Activated naive CD8-positive, alpha-beta T cell treated with anti-CD3 and anti-CD28 coated beads, Interleukin-2, amount 50 U/mL, for 16 hours (primary cell): Measurements from ENCODE around the gene APH1B.
"Not testable (repeated sequence)": the region's sequence is repeated elsewhere in the genome, so short reads cannot be mapped to it uniquely, and the experiment has no call there.

Source experiments
- DNase-seq: peaks from one replicate; pipeline ENCODE4 v3.0.0-alpha.2; 2020; ENCODE audit warnings: low read depth, low spot score

Gene APH1B

DNA sequence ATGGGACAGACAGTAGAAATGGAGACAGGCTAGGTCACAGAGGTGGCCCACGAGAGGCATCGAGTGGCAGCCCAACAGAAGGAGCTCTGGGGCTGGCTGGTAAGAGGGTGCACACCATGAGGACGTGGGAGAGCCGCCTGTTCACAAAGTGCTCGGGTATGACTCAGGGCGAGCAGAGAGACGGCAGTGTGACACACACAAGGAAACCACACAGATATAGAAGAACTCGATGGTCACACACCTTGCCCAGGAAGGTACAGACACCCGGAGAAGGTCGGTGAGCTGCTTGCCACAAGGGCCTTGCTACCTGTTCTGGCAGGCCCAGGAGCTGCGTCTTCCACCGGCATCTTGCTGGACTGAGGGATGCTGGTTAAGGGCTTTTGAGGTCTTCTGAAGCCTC lies 54.1 kb downstream of the APH1B start:
- no peak for DNase-seq

DNA sequence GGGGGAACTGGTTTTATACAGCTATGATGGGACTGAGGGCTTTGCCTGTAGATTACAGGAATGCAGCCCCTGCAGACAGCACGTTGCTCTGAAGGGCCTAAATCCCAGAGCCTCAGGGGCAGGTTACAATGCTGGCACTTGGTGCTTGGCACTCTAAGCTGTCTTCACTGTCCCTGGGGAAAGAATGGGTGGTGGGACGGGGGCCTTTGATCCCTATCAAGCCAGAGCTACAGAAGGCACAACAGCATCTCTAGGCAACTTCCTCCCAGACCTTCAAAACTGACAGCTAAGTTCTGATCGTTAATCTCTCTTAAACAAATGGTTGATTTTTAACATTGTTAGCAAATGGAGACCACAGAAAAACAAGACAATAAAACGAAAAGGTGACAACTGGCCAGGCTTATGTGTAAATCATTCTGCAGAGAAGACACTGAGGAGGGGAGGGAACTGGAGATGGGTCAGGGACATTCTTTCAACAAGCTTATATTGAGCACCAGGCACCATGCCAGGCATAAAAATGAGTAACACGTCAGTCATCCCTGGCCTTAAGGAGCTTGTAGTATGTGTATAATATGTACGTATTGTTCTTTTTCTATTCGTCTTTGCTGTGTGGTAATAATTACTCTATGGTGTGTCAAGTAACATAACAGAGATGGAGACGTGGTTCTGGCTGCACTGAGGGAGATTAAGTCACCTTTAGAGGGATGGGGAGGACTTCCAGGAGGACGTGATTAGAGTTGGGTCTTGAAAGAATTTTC lies 55.1 kb downstream of the APH1B start:
- DNase-seq, result no peak

DNA sequence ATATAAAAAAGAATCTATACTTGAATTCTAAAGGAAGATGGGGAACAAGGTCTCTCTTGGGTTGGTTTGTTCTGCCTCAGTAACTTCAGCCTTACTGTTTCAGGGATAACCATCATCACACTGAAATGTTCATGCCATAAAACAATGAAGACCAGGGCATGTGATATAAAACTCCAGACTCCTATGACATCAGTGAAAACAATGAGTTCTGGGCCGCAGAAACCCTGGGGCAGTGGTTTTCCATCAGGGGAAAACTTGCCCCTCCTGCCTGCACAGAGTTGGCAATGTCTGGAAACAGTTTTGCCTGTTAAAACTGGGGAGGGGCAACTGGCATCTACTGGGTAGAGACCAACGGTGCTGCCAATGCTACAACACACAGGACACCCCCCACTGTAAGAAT lies 57.4 kb downstream of the APH1B start:
- no peak for DNase-seq

DNA sequence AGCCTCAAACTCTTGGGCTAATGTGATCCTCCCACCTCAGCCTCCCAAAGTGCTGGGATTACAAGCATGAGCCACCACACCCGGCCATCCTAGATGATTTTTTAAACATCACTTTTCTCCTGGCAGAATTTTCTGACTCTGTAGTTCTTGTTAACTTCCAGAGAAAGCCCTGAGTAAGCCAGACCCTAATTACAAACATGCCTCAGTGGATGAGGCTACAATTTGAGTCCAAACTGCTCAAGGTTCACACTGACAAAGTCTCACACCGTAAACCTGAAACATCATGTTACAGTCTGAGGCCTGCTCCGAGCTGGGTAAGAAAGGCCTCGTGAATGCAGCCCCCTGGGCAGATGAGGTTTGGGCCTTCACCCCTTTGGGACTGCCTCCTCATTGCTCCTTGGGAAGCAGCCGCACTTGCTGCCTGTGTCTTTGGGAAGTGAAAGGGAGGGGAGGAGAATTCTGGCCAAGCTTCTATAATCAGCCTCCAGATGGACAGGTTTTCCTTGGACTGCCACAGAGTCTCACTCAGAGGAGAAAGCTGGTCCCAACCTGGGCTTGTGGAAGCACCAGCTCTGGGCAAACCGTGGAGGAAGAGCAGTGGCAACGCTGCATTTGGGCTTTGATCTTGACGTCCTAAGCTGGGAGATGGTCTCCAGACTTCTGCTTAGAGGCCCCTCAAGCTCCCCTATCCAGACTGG lies 58.3 kb downstream of the APH1B start:
- no peak for DNase-seq

DNA sequence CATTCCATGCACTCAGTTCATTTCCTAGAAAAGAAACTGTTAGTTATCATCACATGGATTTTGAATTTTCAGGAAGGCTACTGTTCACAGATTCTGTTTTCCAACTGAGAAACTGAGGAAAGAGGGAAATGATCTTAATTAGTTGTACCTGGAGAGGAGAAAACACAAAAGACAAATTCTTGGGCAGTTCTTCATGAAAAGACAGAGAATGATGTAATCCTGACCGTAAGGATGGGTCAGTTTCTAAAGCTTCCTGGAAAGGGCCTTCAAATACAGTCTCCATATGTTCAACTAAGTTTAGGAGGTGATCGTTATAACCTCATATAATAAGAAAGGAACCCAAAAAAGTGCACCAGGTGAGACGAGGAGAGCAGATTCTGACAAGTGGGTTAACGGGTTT lies 59.6 kb downstream of the APH1B start:
- DNase-seq, result no peak

DNA sequence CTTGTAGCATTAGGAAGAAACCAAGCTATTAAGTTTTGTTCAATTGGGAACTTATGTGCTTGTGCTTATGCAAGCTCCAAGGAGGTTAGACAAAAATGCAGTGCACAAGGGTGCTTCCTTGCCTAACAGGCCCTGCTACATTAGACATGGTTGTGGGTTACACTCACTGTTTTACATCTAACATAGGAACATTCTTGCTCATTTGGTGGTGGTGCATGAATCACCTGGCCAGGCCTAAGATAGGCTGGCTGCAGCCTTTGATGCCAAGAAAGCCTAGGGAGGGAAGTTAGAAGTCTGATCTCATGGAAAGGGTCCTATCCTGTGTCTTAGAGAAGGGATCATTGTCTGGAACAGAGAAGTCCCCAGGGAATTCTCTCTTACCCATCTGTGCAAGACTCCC lies 60.8 kb downstream of the APH1B start:
- no peak for DNase-seq

DNA sequence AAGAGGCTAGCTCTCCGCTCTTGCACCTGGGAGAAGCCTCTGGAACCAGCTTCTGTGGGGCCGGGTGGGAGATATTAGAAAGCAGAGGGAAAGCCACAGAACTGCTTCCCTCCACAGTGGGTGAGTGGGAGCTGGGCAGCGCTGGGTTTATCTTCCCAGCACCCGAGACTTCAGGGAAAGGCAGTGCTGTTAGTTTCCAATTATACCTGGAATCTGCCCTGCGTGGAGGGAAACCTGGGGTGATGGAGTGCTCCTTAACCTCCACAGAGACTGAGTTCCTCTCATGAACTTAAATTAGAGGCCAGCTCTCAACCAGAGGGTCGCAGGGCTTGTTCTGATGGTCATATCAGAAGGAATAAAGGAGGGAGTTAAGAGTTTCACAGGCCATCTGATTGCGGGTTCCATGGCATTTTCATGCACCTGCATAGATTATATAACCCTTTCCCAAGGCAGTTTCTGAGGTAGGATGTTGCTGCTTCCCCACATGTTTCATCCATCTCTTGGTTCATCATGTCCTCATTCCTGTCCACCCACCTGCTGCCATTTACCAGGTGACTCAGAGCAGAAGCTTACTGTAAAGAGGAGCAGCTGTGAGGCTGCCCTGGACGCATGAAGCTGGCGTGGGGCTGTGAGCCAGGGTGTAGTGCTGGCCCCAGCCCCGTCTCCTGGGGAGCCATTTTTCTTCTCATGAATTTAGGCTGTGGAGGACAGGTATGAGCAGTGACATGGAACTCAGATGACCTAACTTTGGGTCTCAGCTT lies 61.8 kb downstream of the APH1B start:
- no peak for DNase-seq

DNA sequence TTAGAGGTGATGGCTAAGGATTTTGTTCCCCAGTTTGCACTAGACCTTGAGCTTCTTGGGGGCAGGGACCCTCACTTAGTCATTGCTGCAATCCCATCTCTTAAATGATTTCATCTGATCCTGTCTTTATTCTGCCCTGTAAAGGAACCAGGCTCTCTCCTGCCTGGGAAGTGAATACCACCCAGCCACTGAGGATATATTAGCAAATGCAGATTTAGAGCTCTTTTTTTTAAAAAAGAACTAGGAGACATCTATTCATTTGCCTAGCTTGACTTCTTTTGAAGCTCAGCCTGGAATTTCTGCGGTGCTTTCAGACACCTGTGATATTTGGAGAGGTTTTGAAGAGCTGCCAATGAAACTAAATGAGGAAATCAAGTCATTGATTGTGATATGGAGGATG lies 62.4 kb downstream of the APH1B start:
- no peak for DNase-seq

DNA sequence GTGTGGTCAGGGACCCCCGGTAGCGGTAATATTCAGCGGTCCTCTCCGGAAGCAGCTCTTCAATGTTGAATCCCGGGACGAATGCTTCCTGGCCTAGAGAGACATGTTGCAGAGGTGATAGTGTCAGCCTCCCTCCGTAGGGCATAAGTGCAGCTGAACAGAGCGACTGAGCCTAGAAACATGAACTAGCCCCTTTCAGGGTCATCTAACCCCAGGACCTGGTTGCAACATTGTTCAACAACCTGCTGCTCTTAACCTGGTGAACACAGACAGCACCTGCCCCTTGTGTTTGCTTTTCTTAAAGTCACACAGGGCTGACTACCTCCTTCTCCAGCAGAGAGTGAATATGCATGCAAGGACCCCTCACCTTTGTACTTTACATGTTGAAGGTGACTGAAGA lies 62.9 kb downstream of the APH1B start:
- no peak for DNase-seq

DNA sequence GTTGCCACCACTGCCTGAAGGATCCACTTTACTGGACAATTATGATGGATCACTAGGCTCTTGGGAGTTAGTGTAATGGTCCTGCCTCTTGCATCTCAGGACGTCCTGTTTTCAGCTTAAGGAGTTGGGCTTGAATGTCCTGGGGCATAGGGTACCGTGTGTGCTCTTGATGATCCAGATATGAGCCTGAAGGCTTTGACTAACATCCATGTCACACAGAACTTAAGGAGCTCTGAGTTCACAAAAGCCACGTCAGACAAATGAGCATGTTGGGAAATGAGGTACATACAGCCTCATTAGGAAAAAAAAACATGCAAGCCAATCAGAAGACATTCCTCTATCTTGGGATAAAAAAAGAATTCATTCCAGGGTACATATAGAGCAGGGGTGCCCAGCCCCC lies 63.5 kb downstream of the APH1B start:
- no peak for DNase-seq

DNA sequence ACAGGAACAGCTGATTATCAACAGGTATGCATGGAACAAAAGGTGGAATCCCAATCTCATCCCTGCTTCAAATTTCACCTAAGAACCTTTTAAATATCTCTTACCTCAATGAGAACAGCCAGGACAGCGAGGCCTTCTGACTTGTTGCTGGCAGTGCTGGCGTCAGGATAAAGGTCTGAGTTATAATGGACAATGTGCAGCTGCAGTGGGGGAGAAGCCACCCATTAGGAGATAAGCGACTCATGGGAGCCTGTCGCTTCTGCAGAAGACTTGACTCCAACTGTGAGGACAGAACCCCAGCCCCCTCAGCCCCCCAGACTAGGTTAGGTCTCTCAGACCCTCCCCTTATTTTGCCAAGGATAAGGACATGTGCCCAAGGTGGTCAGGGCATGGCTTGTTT lies 64.5 kb downstream of the APH1B start:
- no peak for DNase-seq

DNA sequence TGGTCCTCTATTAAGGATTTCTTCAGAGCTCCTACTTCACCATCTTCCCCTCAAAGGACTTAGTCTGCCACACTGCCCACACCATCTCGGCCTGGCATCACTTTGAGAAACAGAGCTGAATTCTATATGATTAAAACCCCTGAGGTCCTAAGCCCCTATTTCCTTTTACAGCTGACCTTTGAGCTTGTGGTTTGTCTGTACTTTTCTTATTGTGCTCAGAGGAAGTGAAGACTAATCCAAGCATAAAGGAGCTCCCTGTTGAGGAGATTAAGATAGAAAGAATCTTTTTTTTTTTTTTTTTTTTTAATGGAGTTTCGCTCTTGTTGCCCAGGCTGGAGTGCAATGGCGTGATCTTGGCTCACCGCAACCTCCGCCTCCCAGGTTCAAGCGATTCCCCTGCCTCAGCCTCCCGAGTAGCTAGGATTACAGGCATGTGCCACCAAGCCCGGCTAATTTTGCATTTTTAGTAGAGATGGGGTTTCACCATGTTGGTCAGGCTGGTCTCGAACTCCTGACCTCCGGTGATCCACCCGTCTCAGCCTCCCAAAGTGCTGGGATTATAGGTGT lies 65.7 kb downstream of the APH1B start:
- DNase-seq, result not testable (repeated sequence)

DNA sequence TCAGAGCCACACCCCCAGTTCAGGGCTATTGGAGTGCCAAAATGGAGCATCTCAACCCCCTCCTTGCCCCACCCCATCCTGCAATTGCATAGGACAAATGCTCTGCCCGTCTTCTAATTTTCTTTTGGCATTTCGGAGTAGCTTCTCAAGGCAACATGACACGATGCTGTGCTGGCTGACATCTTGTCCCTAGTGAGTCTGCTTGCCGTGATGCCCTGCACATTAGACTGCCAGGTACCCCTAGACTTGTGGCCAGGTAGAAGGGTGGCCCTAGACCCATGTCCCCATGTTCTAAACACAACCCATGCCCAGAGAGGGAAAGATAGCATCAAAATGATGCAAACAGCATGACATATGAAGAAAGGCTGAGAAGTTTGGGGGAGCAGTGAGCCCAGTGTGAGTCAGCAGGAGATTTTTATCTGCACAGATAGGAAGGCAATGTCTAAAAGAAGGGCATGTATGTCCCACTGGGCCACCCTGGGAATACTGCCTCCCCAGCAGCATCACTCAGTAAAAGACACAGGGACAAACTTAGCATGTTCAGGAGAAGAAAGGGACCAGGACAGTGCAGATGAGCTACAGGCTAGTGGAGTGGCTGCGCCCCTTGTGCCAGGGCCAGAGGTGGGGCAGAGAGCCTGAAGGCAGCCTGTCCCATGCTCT lies 67.5 kb downstream of the APH1B start:
- DNase-seq, result no peak

DNA sequence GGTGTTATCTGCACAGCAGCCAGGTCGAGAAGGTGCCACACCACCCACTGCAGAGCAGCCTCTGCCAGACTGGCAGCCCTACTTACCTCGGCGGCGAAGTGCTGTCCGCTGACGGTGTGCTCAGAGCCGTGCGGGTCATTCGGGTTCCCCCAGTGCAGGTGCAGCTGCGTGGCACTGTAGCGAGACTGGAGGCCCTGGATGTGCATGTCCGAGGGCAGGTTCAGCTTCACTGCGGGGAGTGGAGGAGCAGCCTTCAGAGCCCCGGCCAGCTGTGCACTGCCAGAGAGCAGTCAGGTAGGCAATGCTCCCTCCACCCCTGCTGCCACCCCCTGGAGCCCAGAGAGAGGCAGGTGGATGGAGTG lies 68.0 kb downstream of the APH1B start:
- no peak for DNase-seq

DNA sequence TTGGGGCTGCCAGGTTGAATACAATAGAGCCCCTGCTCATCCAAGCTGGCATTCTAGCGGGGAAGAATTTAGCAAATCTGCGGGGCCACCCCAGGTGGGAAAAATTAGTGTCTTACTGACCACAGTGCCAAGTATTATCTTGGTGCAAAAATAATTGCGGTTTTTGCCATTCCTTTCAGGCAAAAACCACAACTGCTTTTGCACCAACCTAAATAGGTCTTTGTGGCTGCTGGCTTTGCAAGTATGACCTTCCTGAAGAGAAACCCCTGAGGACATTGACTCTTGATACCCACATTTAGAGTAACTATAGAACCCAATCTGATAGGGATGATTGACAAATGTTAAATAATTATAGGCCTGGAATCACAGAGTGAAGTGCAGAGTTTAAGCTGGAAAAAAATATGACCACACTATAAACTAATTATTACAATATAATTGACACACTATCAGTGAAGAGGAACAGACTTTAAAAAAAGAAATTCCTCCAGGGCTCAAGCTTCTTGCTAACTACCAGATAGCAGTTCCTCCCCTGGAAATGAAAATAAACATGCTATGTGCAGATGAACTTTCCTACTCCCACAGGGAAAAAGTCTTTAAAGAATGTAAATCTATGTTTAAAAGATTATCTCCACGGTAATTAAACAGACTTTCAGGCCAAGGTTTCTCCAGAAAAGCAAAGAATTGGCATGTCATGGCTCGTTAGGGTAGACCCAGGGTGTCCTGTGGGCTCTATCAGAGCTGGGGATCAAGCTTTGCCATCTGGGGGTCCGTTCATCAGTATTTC lies 69.9 kb downstream of the APH1B start:
- no peak for DNase-seq

DNA sequence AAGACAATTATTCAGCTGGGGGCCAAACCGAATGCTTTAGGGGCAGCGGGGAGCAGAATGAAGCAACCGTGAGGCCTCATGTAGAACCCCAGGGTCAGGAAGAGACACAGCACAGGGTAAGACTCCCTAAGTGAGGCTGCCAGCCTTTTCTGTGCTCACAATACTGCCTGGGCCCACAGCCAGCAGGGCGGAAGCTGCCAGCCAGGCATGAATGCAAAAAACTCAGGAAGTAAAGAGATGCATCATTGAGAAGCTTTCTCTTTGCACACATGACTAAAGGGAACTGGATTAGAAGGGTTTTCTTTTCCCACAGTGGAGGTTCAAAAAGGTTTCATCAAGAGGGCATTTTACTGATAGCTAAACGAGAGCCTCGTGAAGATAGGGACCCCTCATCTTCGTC lies 71.0 kb downstream of the APH1B start:
- DNase-seq, result no peak

DNA sequence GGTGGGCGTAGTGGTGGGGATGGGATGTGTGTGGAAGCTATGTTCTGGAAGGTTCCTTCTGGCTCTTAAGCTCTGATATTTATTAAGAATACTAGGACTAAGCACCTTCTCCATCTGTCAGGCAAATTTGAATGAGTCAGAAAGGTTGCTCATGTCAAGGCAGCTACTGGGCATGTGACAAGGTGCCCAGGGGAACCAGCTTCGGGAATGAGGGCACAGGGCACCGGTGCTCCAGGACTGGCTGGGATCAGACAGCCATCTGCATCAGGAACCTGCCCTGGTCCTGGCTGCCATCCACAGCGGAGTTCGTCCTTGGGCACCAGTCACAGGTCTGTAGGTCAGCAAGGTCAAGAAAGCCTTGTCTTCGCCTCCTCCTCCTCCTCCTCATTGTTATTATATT lies 71.8 kb downstream of the APH1B start:
- no peak for DNase-seq

DNA sequence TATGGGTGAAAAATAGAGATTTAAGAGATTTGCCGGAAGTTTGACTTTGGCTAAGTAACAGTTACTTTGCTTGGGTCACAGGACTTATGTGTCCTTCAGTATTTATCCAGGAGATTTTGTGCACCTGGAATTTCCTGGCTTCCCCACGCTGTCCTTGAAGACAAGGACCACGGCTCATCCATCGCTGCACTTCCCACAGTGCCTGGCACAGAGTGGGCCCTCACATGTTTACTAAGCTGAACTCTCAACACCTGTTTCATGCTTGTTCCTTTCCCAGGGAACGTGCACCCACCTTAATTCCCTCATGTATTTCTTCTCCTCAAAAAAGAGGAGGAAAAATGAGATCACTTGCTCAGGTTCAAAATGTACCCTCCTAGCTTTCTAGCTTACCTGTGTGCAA lies 72.2 kb downstream of the APH1B start:
- DNase-seq, result no peak

DNA sequence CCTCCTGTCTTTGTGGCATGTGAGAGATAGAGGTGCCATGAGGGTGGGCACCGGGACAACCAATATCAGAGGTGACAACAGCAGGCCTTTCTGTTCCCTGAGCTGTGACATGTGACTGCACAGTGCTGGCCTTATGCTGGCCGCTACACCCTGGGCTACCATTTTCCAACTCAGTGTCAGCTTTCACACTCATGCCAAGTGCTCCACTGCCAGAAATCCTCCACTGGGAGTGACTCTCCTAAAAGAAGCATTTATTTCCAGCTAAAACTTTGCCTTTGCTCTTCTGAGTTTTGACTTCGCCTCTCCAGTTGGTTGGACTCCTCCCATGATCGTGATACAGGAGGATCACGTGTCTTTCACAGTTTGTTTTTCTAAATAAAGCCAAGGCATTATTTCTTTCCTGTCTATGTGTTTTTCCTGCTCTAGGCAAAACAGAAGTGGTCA lies 72.8 kb downstream of the APH1B start:
- DNase-seq, result no peak

DNA sequence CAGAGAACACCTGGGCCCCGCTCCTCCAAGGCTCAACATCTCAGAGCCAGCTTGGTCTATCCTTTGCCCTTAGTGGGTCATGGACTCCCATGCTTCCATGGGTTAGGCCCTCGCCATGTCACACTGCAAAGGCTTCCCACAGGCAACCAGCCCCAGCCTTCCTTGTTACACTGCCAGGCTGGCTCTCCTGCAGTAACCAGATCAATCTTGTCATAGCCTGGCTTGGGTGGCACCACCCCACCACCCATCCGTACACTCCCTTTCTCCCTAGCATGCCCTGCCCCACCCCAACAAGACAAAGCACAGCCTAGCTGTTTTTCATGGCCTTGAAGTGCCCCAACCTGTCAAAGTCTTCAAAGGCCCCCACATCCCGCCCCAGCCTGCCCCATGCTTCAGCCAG lies 73.8 kb downstream of the APH1B start:
- no peak for DNase-seq

DNA sequence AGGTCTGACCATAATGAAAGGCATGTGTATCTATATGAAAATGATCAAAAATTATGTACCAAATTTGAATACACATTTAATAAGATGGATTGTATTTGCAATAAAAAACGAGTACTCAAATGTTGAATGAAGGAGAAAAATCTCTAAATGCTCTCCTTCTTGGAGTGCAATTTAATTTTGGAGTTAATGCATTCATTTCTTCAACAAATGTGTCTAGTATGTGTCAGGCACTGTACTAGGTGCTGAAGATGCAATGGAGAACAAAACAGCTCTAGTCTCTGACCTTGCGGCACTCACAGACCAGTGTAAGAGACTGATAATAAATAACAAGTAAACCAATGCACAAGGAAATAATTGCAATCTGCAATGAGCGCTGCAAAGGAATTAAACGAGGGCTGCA lies 75.4 kb downstream of the APH1B start:
- no peak for DNase-seq
